ENCODE measurements around the gene IPO4.

Gene IPO4

GRCh38 chr14:24192933-24193332 is 4.3 kb upstream of the IPO4 start:
- no peak for TF ChIP-seq CTCF (IDR thresholded peaks at IDR 0.05; ENCODE audit: borderline replicate concordance, insufficient read depth, low read depth, low read length)
- no peak overlapping the region for H3K4me3 ChIP-seq (ENCODE audit: low read depth, low read length)

- TF ChIP-seq CTCF (IDR thresholded peaks at IDR 0.05; ENCODE audit: borderline replicate concordance, insufficient read depth, low read depth, low read length), result no peak
- no peak overlapping the region for H3K4me3 ChIP-seq (ENCODE audit: low read depth, low read length)
Observed at GRCh38 chr14:24190416-24190815, 1.8 kb upstream of the IPO4 start.

- no peak for TF ChIP-seq CTCF (IDR thresholded peaks at IDR 0.05; ENCODE audit: borderline replicate concordance, insufficient read depth, low read depth, low read length)
- no peak overlapping the region for H3K4me3 ChIP-seq (ENCODE audit: low read depth, low read length)
Observed at GRCh38 chr14:24189460-24189859, 844 bp upstream of the IPO4 start.

- no peak for TF ChIP-seq CTCF (IDR thresholded peaks at IDR 0.05; ENCODE audit: borderline replicate concordance, insufficient read depth, low read depth, low read length)
- H3K4me3 ChIP-seq (ENCODE audit: low read depth, low read length), result no peak overlapping the region
Observed at GRCh38 chr14:24189059-24189375, 401 bp upstream of the IPO4 start.

- peak overlapping the region; percentile 66 for H3K4me3 ChIP-seq (ENCODE audit: low read depth, low read length)
- no peak for TF ChIP-seq CTCF (IDR thresholded peaks at IDR 0.05; ENCODE audit: borderline replicate concordance, insufficient read depth, low read depth, low read length)
Observed at GRCh38 chr14:24187539-24187915, 1.1 kb downstream of the IPO4 start.

- no peak overlapping the region for H3K4me3 ChIP-seq (ENCODE audit: low read depth, low read length)
- TF ChIP-seq CTCF (IDR thresholded peaks at IDR 0.05; ENCODE audit: borderline replicate concordance, insufficient read depth, low read depth, low read length), result no peak
Observed at GRCh38 chr14:24186831-24187538, 1.6 kb downstream of the IPO4 start.

GRCh38 chr14:24185741-24186140 is 2.9 kb downstream of the IPO4 start:
- no peak for TF ChIP-seq CTCF (IDR thresholded peaks at IDR 0.05; ENCODE audit: borderline replicate concordance, insufficient read depth, low read depth, low read length)
- no peak overlapping the region for H3K4me3 ChIP-seq (ENCODE audit: low read depth, low read length)
